Neural cell (in vitro differentiated cells): ENCODE data around the gene TEKT2.

Source experiments
- EP300 ChIP-seq: fragments of 450-650 bp; conservative IDR thresholded peaks from 2 replicates; pipeline ENCODE4 v1.6.1; 2014; ENCODE audit warnings: antibody characterized with exemption, mild to moderate bottlenecking, moderate library complexity; ENCODE audit not compliant: poor library complexity, severe bottlenecking
- TF ChIP-seq, protein P1 (sequence below): fragments of 450-650 bp; IDR thresholded peaks from 2 replicates; pipeline ENCODE4 v1.5.1; 2014; ENCODE audit warnings: antibody characterized with exemption, mild to moderate bottlenecking, moderate library complexity; ENCODE audit not compliant: poor library complexity, severe bottlenecking

DNA sequence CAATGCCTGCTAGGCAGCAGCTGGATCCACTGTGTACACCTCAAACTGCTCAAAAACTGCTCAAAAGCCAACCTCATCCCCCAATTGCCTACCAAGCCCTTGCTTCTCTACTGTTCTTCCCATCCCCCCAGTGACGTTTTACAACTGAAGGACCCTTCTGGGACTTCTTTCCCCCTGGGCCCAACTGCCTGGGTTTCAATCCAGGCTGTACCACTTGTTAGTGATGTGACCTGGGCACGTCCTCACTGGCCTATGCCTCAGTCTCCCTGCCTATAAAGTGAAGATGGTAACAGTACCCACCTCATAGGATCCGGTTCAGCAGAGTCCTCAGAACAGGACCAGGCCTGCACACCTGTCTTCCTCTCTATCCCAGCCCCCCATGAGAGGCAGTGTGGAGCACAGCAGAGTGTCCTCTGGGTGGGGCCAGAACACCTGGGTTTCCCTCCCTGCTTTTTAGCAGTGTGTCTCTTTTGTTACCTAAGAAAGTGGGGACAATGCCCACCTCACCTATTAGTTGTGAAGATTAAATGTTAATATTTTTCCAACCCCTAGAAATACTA is 1.9 kb upstream of the TEKT2 start:
- TF ChIP-seq, protein P1, sequence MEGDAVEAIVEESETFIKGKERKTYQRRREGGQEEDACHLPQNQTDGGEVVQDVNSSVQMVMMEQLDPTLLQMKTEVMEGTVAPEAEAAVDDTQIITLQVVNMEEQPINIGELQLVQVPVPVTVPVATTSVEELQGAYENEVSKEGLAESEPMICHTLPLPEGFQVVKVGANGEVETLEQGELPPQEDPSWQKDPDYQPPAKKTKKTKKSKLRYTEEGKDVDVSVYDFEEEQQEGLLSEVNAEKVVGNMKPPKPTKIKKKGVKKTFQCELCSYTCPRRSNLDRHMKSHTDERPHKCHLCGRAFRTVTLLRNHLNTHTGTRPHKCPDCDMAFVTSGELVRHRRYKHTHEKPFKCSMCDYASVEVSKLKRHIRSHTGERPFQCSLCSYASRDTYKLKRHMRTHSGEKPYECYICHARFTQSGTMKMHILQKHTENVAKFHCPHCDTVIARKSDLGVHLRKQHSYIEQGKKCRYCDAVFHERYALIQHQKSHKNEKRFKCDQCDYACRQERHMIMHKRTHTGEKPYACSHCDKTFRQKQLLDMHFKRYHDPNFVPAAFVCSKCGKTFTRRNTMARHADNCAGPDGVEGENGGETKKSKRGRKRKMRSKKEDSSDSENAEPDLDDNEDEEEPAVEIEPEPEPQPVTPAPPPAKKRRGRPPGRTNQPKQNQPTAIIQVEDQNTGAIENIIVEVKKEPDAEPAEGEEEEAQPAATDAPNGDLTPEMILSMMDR: no peak
- no peak for TF ChIP-seq EP300
